ENCODE data around the gene PPID.
"Not testable (repeated sequence)": the region's sequence is repeated elsewhere in the genome, so short reads cannot be mapped to it uniquely, and the experiment has no call there.

The PPID gene

GRCh38 chr4:158729716-158730559, 6.7 kb upstream of the PPID start:
- peak; percentile 81 for ATAC-seq

GRCh38 chr4:158728236-158728635, 5.0 kb upstream of the PPID start:
- DNase-seq (no peak), ATAC-seq (no peak)

More at GRCh38 chr4:158729716-158730559, 6.7 kb upstream of the PPID start:
- DNase-seq: peak; percentile 43

GRCh38 chr4:158726633-158727032, 3.4 kb upstream of the PPID start:
- DNase-seq (no peak), ATAC-seq (no peak)

GRCh38 chr4:158724637-158725036, 1.4 kb upstream of the PPID start:
- no peak for DNase-seq

GRCh38 chr4:158722291-158722916, 792 bp downstream of the PPID start:
- no peak for ATAC-seq
- peak; percentile 9 for DNase-seq

More at GRCh38 chr4:158724637-158725036, 1.4 kb upstream of the PPID start:
- ATAC-seq: no peak

GRCh38 chr4:158721680-158722079, 1.5 kb downstream of the PPID start:
- no peak for ATAC-seq
- DNase-seq: no peak

- ATAC-seq (no peak), DNase-seq (no peak)
Measured at GRCh38 chr4:158715802-158716201, 7.4 kb downstream of the PPID start.

GRCh38 chr4:158714937-158715336, 8.3 kb downstream of the PPID start:
- ATAC-seq: no peak

GRCh38 chr4:158712622-158713021, 10.6 kb downstream of the PPID start:
- not testable (repeated sequence) for DNase-seq, ATAC-seq

More at GRCh38 chr4:158714937-158715336, 8.3 kb downstream of the PPID start:
- no peak for DNase-seq

GRCh38 chr4:158710814-158711213, 12.4 kb downstream of the PPID start:
- ATAC-seq (no peak), DNase-seq (no peak)

GRCh38 chr4:158704274-158704673, 18.9 kb downstream of the PPID start:
- no peak for DNase-seq
- no peak for ATAC-seq

GRCh38 chr4:158688813-158689212, 34.4 kb downstream of the PPID start:
- no peak for ATAC-seq
- no peak for DNase-seq

- DNase-seq (no peak), ATAC-seq (no peak)
Measured at GRCh38 chr4:158682066-158682465, 41.1 kb downstream of the PPID start.

GRCh38 chr4:158681629-158682028, 41.6 kb downstream of the PPID start:
- ATAC-seq (no peak), DNase-seq (no peak)

- DNase-seq (no peak), ATAC-seq (no peak)
Measured at GRCh38 chr4:158678767-158679166, 44.4 kb downstream of the PPID start.

- DNase-seq (no peak), ATAC-seq (no peak)
Measured at GRCh38 chr4:158676076-158676475, 47.1 kb downstream of the PPID start.

GRCh38 chr4:158673633-158674032, 49.6 kb downstream of the PPID start:
- ATAC-seq (no peak), DNase-seq (no peak)

- ATAC-seq: peak; percentile 91
- peak; percentile 96 for DNase-seq
Measured at GRCh38 chr4:158671915-158672806, 51.0 kb downstream of the PPID start, which contains the start of gene ETFDH. TSS of gene ETFDH (plus strand) at chr4:158672296. CDS start at chr4:158672457, 161 bp downstream.

- DNase-seq (no peak), ATAC-seq (no peak)
Measured at GRCh38 chr4:158671665-158671914, 51.6 kb downstream of the PPID start, which contains the start of gene C4orf46. TSS of gene C4orf46 (minus strand) at chr4:158671887. CDS start at chr4:158671801, 86 bp downstream.

GRCh38 chr4:158670975-158671664, 52.1 kb downstream of the PPID start:
- DNase-seq (peak; percentile 70), ATAC-seq (peak; percentile 33)

GRCh38 chr4:158669310-158669709, 53.9 kb downstream of the PPID start:
- ATAC-seq (no peak), DNase-seq (no peak)

GRCh38 chr4:158667651-158668198, 55.5 kb downstream of the PPID start:
- ATAC-seq (no peak), DNase-seq (peak; percentile 32)

Data from stimulated activated naive CD8-positive, alpha-beta T cell treated with anti-CD3 and anti-CD28 coated beads, Interleukin-15, Interleukin-2, amounts not matched to agents 100 U/mL and 50 U/mL, for 24 hours (primary cell).